Mononuclear cell (primary cell): Measurements from ENCODE around the gene DCAF15. TPM values are rescaled to one million over a fixed set of nuclear protein-coding genes. Genes with fewer than 3 reads are reported as not detected.

Experiments used
- H3K27me3 ChIP-seq: 2 replicates; pipeline ENCODE4 v1.6.0; 2011; ENCODE audit warnings: low read length, control low read depth; ENCODE audit not compliant: insufficient read depth
- H3K4me1 ChIP-seq: 2 replicates; pipeline ENCODE4 v1.5.1; 2011; ENCODE audit warnings: mild to moderate bottlenecking, low read length, control low read depth; ENCODE audit not compliant: insufficient read depth
- H3K4me3 ChIP-seq: 2 replicates; pipeline ENCODE4 v1.5.1; 2011; ENCODE audit warnings: mild to moderate bottlenecking, low read length, moderate library complexity
- H3K9me3 ChIP-seq: 2 replicates; pipeline ENCODE4 v1.5.1; 2011; ENCODE audit warnings: low read depth, mild to moderate bottlenecking, control low read depth, low read length
- total RNA-seq: library from RNA; depleted of rRNA; stranded (reverse); fragments of >200 nt; gene quantifications from one replicate; pipeline ENCODE4 v1.2.3, GENCODE V29; 2012

DCAF15 gene
- total RNA-seq, 1 donor = 26.1 TPM

DNA sequence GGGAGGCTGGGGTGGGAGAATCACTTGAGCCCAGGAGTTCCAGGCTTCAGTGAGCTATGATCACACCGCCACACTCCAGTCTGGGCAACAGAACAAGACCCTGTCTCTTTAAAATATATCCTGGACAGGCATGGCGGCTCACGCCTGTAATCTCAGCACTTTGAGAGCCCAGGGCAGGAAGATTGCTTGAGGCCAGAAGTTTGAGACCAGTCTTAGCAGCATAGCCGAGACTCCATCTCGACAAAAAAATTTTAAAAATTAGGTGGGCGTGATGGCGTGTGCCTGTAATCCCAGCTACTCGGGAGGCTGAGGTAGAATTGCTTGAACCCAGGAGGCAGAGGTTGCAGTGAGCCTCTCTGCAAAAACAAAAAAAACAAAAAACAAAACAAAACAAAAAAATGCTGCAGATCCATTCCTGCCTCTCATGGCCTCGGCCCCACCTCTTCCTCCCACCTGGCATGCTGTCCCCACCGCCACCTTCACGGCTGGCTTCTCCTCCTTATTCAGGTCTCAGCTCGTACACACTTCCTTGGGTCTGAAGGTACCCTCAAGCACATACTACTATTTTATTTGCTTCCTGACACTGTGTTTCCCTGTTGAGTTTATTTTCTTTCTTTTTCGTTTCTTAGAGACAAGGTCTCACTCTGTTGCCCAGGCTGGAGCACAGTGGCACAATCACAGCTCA is 48.5 kb downstream of the DCAF15 start:
- Histone ChIP-seq H3K4me1 (peaks cover 54% of the 10 kb centered on the region), H3K4me3 (no peak overlapping the region), H3K9me3 (no peaks in the 10 kb centered on the region), H3K27me3 (no peaks in the 10 kb centered on the region)

GRCh38 chr19:14002571-14003250 is 50.4 kb downstream of the DCAF15 start:
- H3K27me3 ChIP-seq = no peaks in the 10 kb centered on the region
- peaks cover 58% of the 10 kb centered on the region for H3K4me1 ChIP-seq
- no peak overlapping the region for H3K4me3 ChIP-seq
- no peaks in the 10 kb centered on the region for H3K9me3 ChIP-seq

DNA sequence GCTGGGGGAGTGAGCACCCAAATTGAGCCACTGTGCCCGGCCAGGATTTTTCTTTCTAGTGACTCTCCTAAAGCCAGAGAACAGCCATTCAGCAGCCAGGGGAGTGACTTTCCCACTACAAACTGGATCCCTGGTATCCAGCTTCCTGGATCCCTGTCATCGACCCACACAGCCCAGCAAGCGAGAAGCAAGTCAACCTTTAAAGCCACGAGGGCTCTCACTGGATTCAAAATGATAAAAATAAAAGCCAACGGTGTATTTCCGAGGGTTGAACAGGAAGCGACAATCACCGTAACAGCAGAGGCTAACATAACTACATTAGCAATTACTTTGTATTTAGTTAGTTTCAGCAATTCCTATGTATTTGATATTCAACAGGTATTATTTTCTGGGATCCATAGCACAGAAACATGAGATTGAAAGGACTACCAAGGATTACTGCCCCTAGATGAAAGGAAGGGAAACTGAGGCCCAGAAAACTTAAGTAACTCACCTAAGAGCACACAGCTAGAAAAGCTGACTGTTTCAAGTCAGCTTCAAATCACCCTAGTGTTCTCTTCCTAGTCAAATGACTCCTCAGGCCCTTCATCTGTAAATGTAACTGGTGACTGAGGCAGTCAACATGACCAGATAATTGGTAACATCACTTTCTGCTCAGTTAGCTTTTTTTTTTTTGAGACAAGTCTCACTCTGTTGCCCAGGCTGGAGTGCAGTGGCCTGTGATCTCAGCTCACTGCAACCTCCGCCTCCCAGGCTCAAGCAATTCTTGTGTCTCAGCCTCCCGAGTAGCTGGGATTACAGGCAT is 51.1 kb downstream of the DCAF15 start:
- H3K4me3 ChIP-seq = no peak overlapping the region
- H3K27me3 ChIP-seq = no peaks in the 10 kb centered on the region
- peaks cover 58% of the 10 kb centered on the region for H3K4me1 ChIP-seq

GRCh38 chr19:14004619-14005348 is 52.5 kb downstream of the DCAF15 start:
- H3K9me3 ChIP-seq = no peaks in the 10 kb centered on the region
- H3K27me3 ChIP-seq = no peaks in the 10 kb centered on the region
- peak overlapping the region; percentile 82 for H3K4me3 ChIP-seq
- H3K4me1 ChIP-seq = peaks cover 58% of the 10 kb centered on the region

More for the DNA sequence above, 51.1 kb downstream of the DCAF15 start:
- no peaks in the 10 kb centered on the region for H3K9me3 ChIP-seq

DNA sequence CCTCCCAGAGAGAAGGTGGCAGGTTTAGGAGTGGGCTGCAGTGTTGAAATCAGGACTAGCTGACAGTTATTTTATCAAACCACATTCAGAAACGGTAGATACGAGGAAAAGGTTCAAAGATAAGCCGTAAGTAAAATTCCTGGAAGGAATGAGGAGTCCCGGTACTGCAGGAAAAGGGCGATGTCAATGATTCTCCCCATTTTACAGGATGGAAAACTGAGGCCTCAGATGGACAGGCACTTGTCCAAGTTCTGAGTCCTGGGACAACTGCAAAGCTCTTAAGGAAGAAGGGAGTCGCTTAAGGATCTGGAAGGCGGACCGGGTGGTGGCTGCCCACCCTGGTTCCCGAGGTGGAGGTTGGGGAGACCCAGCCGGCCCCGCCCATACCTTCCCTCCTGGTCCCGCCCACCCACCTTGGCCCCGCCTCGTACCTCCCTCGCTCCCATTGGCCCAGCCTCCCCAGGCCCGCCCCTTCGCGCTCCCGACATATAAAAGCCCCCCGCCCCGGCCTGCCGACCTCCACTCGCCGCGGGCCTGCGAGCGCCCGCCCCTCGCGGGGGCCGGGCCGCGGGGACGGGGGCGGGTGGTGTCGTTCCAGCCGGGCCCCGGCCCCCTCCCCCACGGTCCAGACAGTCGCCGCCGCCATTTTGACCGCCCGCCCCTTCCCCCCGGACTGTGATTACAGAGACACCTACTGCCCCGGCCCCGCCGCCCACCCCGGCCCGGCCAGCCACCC is 53.2 kb downstream of the DCAF15 start:
- Histone ChIP-seq H3K4me1 (peaks cover 55% of the 10 kb centered on the region), H3K27me3 (no peaks in the 10 kb centered on the region), H3K9me3 (no peaks in the 10 kb centered on the region), H3K4me3 (peak overlapping the region; percentile 82)

GRCh38 chr19:14006085-14006765 is 53.9 kb downstream of the DCAF15 start, which contains the start of gene RFX1:
RFX1 (minus strand) TSS chr19:14006320; CDS start chr19:13993843, 12,477 bp downstream.
- Histone ChIP-seq H3K27me3 (no peaks in the 10 kb centered on the region), H3K9me3 (no peaks in the 10 kb centered on the region), H3K4me3 (peak within 1 kb of the TSS; percentile 82), H3K4me1 (peaks cover 47% of the 10 kb centered on the region)

GRCh38 chr19:14006766-14007562 is 54.7 kb downstream of the DCAF15 start:
- Histone ChIP-seq H3K4me1 (peaks cover 40% of the 10 kb centered on the region), H3K4me3 (peak overlapping the region; percentile 82), H3K9me3 (no peaks in the 10 kb centered on the region), H3K27me3 (no peaks in the 10 kb centered on the region)

Other genes starting within 250 kb of the DCAF15 start
- gene MRI1, start 188.0 kb upstream of the DCAF15 start, total RNA-seq = 17.0 TPM
- gene C19orf53, start 178.1 kb upstream of the DCAF15 start, total RNA-seq = 56.5 TPM
- gene ZSWIM4, start 157.1 kb upstream of the DCAF15 start, total RNA-seq = 1.5 TPM
- gene NANOS3, start 75.4 kb upstream of the DCAF15 start, total RNA-seq = not detected
- 0.10 TPM for gene BRME1, start 46.4 kb upstream of the DCAF15 start, total RNA-seq
- 8.2 TPM for gene CC2D1A, start 46.3 kb upstream of the DCAF15 start, total RNA-seq
- gene PODNL1, start 14.1 kb upstream of the DCAF15 start, total RNA-seq = not detected
- 2.5 TPM for gene RFX1, start 53.8 kb downstream of the DCAF15 start, total RNA-seq
- gene RLN3, start 75.6 kb downstream of the DCAF15 start, total RNA-seq = not detected
- gene IL27RA, start 79.3 kb downstream of the DCAF15 start, total RNA-seq = 18.5 TPM
- gene PALM3, start 109.6 kb downstream of the DCAF15 start, total RNA-seq = under 0.01 TPM
- gene MISP3, start 120.3 kb downstream of the DCAF15 start, total RNA-seq = 1.7 TPM
- gene C19orf67, start 133.3 kb downstream of the DCAF15 start, total RNA-seq = not detected
- 22.2 TPM for gene SAMD1, start 138.2 kb downstream of the DCAF15 start, total RNA-seq
- 62.0 TPM for gene PRKACA, start 165.3 kb downstream of the DCAF15 start, total RNA-seq
- 0.94 TPM for gene ASF1B, start 184.1 kb downstream of the DCAF15 start, total RNA-seq